Stimulated activated CD4-positive, alpha-beta T cell treated with anti-CD3 and anti-CD28 coated beads, Interleukin-4, amount 100 ng/mL, for 4 hours (primary cell): ENCODE results near the gene MSI2.
A peak's percentile ranks its signal among the peaks of the same experiment; 100 is the strongest.
"Not testable (repeated sequence)": the region's sequence is repeated elsewhere in the genome, so short reads cannot be mapped to it uniquely, and the experiment has no call there.

Experiments used
- DNase-seq, 2 experiments: peaks; one replicate each; pipeline ENCODE4 v3.0.0-alpha.2; 2020

The MSI2 gene

DNA sequence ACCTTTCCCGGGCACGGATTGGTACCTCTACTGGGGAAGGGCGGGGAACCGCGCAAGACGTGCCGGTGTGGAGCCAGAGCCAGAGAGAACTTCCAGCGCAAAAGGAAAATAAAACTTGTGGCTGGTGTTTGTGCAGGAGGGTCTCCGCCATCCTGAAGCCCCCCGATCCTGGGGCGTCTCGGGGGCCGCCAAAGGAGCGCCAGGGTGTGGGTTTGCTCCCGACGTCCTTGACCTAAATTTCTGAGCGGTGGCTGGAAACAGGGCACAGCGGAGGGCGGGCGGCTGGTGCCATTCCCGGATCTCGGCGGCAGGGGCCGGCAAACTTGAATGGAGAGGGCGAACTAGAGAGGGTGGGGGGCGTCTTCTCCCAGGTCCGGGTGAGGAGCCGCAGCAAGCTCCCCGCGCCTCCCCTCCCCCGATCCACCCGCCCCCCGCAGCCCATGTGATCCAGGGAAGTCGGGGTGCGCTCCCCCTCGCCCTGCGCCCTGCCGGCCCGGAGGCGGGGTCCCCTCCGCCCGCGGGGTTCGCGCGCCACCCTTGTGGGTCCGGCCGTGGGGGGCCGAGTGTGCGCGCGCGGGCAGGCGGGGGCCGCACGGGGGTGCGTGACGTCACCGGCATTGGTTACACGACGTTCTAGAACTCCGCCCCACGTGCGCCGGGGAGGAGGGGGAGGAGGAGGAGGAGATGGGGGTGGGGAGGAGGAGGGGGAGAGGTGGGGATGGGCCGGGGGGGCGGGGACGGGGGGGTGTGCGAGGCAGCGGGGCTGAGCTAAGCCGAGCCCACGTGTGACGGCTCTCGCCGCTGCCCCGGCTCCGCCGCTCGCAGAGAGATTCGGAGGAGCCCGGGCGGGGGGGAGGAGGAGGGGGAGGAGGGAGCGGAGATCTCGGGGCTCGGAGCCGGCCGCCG, at the start of gene MSI2:
Gene MSI2, plus strand, starts transcription at position 748 of the 906 bp plus-strand sequence. CDS start 220 bp downstream, outside the sequence.
- peak; percentile 91 to 92 for DNase-seq

DNA sequence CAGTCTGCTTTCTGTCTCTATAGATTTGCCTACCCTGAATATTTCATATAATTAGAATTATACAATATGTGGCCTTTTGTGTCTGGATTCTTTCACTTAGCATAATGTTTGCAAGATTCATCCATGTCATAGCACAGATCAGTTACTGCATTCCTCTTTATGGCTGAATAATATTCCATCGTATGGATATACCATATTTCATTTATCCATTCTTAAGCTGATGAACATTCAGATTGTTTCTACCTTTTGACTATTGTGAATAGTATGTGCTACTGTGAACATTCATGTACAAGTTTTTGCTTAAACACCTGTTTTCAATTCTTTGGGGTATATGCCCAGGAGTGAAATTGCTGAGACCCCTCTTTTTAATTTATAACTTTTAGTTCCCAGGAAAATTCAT, 49.4 kb upstream of the MSI2 start:
- no peak for DNase-seq

GRCh38 chr17:57207396-57207795, 48.9 kb upstream of the MSI2 start:
- no peak for DNase-seq

GRCh38 chr17:57210224-57210553, 46.1 kb upstream of the MSI2 start:
- DNase-seq = no peak

GRCh38 chr17:57210972-57211411, 45.3 kb upstream of the MSI2 start:
- DNase-seq = no peak

GRCh38 chr17:57211543-57211942, 44.8 kb upstream of the MSI2 start:
- no peak for DNase-seq

DNA sequence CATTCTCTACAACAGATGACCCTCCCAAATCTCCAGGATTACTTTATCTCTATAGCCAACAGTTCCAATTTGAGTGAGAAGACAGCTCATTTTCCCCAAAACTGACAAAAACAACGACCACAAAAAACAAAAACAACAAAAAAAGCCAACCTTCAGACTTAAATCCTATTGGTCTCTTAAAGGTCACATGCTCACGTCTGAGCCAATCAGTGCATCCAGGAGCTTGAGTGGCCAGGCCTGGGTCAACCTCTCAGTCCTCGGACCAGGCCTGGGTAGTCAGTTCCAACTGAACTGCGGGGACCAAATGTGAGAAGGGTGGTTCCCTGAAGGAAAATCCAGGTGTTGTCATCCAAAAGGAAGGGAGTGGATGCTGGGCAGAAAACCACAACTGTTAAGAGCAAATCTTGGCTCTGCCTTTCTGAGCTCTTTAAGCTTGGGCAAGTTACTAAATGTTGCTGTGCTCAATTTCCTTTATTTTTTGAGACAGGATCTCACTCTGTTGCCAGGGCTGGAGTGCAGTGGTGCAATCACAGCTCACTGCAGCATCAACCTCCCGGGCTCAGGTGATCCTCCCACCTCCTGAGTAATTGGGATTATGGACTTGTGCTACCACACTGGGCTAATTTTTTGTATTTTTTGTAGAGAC, 43.0 kb upstream of the MSI2 start:
- DNase-seq = no peak

GRCh38 chr17:57215317-57215716, 41.0 kb upstream of the MSI2 start:
- DNase-seq = no peak

DNA sequence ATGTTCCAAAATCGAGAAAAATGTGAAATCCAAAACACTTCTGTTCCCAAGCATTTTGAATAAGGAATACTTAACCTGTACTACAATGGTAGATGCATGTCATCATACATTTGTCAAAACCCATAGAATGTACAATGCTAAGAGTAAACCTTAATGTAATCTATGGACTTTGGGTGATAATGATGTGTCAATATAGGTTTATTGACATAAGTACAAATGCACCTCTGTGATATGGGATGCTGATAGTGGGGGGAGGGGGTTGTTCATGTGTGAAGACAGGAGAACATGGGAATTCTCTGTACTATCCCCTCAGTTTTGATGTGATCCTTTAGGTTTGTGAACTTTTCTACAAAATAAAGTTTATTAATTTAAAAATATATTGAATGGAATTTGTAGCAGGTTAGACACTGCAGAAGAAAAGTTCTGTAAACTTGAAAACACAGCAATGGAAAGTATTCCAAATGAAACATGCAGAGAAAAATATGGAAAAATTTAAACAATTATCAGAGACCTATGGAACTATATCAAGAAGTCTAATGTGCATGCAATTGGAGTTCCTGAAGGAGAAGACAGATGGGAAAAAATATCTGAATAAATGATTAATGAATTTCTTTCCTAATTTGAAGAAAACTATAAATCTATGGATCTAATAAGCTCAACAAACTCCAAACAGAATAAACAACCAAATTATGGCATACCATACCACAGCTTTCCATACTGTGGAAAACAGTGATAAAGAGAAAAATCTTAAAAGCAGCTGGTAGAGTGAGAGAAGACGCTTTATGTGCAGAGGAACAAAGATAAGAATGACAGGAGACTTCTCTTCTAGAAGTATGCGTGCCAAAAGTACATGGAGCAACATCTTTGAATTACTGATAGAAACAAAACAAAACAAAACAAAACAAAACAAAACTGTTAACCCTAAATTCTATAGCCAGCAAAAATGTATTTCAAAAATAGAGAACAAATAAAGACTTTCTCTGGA, 34.7 kb upstream of the MSI2 start:
- DNase-seq = no peak

DNA sequence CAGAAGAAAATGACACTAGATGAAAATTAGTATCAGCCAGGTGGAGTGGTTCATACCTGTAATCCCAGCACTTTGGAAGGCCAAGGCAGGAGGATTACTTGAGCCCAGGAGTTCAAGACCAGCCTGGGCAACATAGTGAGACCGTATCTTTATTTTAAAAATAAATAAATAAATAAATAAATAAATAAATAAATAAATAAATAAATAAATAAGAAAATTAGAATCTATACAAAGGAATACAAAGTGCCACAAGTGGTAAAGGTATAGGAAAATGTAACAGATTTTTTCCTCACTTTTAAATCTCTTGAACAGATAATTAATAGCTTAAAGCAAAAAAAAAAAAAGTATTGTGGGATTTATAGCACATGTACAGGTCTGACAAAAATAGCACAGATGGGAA, 33.9 kb upstream of the MSI2 start:
- DNase-seq = not testable (repeated sequence)

- DNase-seq = no peak
These were observed 31.2 kb upstream of the MSI2 start for GRCh38 chr17:57225127-57225526.

DNA sequence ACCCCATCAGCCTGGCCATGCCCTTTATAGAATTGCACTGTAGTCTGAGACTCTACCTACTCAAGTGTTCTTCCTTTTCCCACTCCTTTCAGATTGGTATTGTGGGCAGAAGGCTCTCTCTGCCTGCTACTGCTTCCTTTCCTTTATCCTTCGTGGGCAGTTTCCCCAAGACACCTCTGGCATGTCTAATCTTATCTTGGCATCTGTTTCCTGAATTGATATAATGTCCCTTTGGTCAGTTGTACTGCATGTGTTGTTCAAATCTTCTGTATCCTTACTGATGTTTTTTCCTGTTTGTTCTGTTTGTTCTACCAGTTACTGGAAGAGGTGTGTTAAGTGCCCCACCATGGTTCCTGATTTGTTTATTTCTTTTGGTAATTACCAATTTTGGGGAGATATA, 29.5 kb upstream of the MSI2 start:
- no peak for DNase-seq

GRCh38 chr17:57228911-57229310, 27.4 kb upstream of the MSI2 start:
- no peak for DNase-seq

- no peak for DNase-seq
These were observed 22.1 kb upstream of the MSI2 start for GRCh38 chr17:57234061-57234738.

- DNase-seq = no peak
These were observed 21.6 kb upstream of the MSI2 start for GRCh38 chr17:57234739-57235092.

DNA sequence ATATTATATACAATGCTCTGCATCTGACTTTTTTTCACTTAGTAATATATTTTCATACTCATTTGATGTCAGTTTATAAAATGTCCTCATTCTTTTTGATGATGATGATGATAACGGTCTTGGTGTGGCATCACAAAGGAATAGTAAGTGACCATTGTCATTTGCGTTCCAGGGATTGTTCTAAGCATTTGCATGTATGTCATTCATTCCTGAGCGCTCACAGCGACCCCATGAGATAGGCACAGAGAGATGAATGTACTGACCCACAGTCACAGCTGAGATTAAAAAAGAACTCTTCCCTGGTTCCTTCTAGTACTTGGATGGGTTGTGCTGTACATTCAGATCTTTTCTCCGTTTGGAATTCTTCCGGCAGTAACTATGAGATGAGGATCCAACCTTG, 21.2 kb upstream of the MSI2 start:
- DNase-seq = no peak

DNA sequence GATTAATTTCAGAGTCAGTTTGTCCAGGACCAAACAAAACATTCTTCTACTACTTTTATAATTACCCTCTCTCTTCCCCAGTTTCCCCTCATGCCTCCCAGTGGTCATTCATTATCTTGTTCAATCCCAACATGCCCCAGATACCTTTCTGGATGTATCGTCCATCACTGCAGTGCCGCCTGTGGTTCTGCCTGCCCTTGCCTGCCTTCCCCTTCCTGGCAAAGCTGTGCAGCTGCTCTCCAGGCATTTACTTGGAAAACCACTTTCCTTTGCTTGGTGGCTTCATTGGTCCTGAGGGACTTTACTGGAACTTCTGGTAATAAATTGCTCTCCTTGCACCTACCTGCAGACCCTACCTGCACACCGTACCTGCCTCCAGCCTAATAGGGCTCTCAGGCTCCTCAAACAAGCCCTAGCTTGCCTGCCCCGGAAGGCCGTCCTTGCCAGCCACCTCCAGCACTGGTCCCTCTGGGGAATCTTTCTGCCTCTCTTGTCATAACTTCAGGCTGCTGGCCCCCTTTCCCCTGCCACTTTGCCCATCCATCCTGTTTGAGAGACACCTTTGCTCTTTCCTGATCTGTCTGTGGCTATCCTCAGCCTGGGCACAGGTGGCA, 19.5 kb upstream of the MSI2 start:
- DNase-seq = no peak

DNA sequence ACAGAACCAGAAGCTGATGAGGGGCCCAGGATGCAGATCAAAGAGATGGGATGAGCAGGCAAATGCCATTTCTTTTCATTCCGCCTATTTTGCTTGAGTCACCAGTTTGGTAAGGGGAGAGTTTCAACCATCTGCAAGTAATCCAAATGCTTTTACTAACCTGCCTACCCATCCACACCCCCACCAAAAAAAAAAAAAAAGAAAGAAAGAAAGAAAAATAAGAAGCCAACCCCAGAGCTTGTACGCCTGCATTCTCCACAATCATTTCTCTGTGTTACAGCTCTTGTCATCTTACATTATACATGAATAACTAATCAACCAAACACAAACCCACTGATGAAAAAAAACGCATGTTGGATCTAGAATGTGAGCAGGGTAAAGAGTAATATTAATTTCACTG, 15.7 kb upstream of the MSI2 start:
- DNase-seq = no peak

DNA sequence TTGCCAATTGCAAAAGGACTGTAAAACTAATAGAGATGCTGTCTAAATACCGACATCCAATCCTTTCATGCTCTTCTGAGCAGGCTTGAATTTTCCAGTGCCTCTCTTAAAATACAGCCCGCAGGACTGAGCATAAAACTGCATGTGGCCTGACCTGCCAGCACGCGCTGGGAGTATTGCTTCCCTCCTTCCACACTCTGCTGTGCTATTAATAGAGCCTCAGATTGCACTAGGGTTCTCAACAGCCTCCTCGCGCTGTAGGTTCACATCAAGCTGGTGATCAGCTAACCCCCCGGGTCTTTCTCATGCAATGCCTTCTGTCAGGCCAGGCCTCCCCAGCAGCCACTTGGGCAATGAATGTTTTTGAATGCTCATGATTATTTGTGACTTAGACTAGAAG, 14.2 kb upstream of the MSI2 start:
- no peak for DNase-seq

DNA sequence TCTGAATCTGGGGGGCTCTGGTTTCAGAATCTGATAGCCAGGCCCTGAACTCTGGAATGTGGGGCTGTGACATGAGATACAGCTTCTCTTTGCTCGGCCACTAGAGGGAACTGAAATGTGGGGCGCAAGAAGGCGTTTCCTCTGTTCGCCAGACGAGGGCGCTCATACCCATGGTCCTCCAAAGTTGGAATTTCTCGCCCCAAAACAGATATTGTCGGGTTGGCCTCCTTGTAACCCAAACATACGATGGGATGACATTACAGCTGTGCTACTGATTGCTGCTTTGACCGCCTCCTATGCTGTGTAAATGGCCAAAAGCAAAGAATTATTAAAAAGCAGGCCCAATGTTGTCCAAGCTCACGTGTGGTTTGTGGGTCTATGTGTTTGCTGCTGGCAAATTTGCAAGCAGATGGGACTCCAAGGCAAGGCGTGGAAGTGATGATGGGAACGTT, 13.1 kb upstream of the MSI2 start:
- peak; percentile 56 to 69 for DNase-seq

DNA sequence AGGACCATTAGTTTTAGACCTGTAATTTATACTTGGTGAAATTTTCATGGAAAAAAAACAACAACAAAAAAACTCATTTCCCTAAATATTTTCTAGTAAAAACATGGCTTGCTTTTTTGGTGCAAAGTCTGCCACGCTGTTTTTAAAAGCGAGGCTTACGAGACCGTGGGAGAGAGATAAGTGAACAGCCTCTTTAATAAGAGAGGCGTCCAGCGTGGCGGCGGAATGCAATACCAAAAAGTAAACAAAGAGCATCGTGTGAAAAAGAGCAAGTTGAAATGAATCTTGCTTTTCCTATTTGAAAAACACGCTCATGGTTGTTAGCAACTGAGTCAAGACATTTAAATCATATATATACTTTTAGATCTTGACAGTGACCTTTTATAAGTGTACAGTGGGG, 10.5 kb upstream of the MSI2 start:
- no peak for DNase-seq

- DNase-seq = no peak
These were observed 10.1 kb upstream of the MSI2 start for GRCh38 chr17:57246257-57246656.
